ENCODE results near the gene PDE8B. TPM values are rescaled to one million over a fixed set of nuclear protein-coding genes. Genes with fewer than 3 reads are reported as not detected.

Gene PDE8B
- total RNA-seq, 1 donor: 6.0 TPM

- no peak for TF ChIP-seq CTCF (IDR thresholded peaks at IDR 0.05; ENCODE audit: insufficient read depth, low read depth, low read length)
Observed at GRCh38 chr5:77305956-77306355, 95.5 kb downstream of the PDE8B start.

GRCh38 chr5:77306531-77306930 lies 96.1 kb downstream of the PDE8B start:
- no peak for TF ChIP-seq CTCF (IDR thresholded peaks at IDR 0.05; ENCODE audit: insufficient read depth, low read depth, low read length)
- no peak overlapping the region for H3K4me3 ChIP-seq (ENCODE audit: low read depth, low read length)
- no peak for DNase-seq (ENCODE audit: low read depth)

More at GRCh38 chr5:77305956-77306355, 95.5 kb downstream of the PDE8B start:
- H3K4me3 ChIP-seq (ENCODE audit: low read depth, low read length): no peak overlapping the region
- no peak for DNase-seq (ENCODE audit: low read depth)

GRCh38 chr5:77308154-77308960 lies 97.9 kb downstream of the PDE8B start:
- TF ChIP-seq CTCF (IDR thresholded peaks at IDR 0.05; ENCODE audit: insufficient read depth, low read depth, low read length): no peak
- H3K4me3 ChIP-seq (ENCODE audit: low read depth, low read length): no peak overlapping the region
- no peak for DNase-seq (ENCODE audit: low read depth)

GRCh38 chr5:77309140-77309539 lies 98.7 kb downstream of the PDE8B start:
- DNase-seq (ENCODE audit: low read depth): no peak
- no peak overlapping the region for H3K4me3 ChIP-seq (ENCODE audit: low read depth, low read length)
- TF ChIP-seq CTCF (IDR thresholded peaks at IDR 0.05; ENCODE audit: insufficient read depth, low read depth, low read length): no peak

- no peak overlapping the region for H3K4me3 ChIP-seq (ENCODE audit: low read depth, low read length)
- DNase-seq (ENCODE audit: low read depth): no peak
- TF ChIP-seq CTCF (IDR thresholded peaks at IDR 0.05; ENCODE audit: insufficient read depth, low read depth, low read length): no peak
Observed at GRCh38 chr5:77310494-77311213, 100.2 kb downstream of the PDE8B start.

- DNase-seq (ENCODE audit: low read depth): peak; percentile 26
- no peak for TF ChIP-seq CTCF (IDR thresholded peaks at IDR 0.05; ENCODE audit: insufficient read depth, low read depth, low read length)
- no peak overlapping the region for H3K4me3 ChIP-seq (ENCODE audit: low read depth, low read length)
Observed at GRCh38 chr5:77311214-77311571, 100.7 kb downstream of the PDE8B start.
